Spleen (tissue), 11 donors: Measurements from ENCODE around the gene PKP2. TPM values are rescaled to one million over a fixed set of nuclear protein-coding genes. Genes with fewer than 3 reads are reported as not detected.

ENCODE experiments used
- DNase-seq: peaks from one replicate; pipeline ENCODE4 v3.0.0-alpha.2; 2020
- H3K27ac ChIP-seq, 8 donors: fragments of 200-600 bp; sonication (generic) in 7 of 8; 1 replicate in 4 of 8; 2 replicates in 4 of 8; pipeline versions ENCODE4 v1.5.0 to v1.8.0; 2016 to 2021; ENCODE audit warnings: inconsistent platforms in 4 of 8, mild to moderate bottlenecking in 4 of 8, moderate library complexity in 1 of 8
- H3K27me3 ChIP-seq, 7 donors: fragments of 200-600 bp; sonication (generic) in 6 of 7; replicated peaks in 1 of 7; 1 replicate in 4 of 7; 2 replicates in 3 of 7; pipeline versions ENCODE4 v1.5.0 to v1.8.0; 2016 to 2021; ENCODE audit warnings: inconsistent platforms in 3 of 7, mild to moderate bottlenecking in 1 of 7
- H3K36me3 ChIP-seq, 6 donors: fragments of 200-600 bp; sonication (generic) in 5 of 6; 1 replicate in 4 of 6; 2 replicates in 2 of 6; pipeline versions ENCODE4 v1.5.0 to v1.8.0; 2016 to 2021; ENCODE audit warnings: inconsistent platforms in 2 of 6
- H3K4me1 ChIP-seq, 6 donors: fragments of 200-600 bp; sonication (generic) in 5 of 6; 1 replicate in 3 of 6; 2 replicates in 3 of 6; pipeline versions ENCODE4 v1.5.0 to v1.8.0; 2016 to 2021; ENCODE audit warnings: inconsistent platforms in 3 of 6
- H3K4me3 ChIP-seq, 8 donors: fragments of 200-600 bp; sonication (generic) in 7 of 8; 1 replicate in 4 of 8; 2 replicates in 4 of 8; pipeline versions ENCODE4 v1.5.0 to v1.8.0; 2016 to 2021; ENCODE audit warnings: inconsistent platforms in 4 of 8, mild to moderate bottlenecking in 4 of 8, moderate library complexity in 2 of 8
- H3K9me3 ChIP-seq, 8 donors: fragments of 200-600 bp; sonication (generic) in 7 of 8; 1 replicate in 4 of 8; 2 replicates in 4 of 8; pipeline versions ENCODE4 v1.5.0 to v1.8.0; 2016 to 2021; ENCODE audit warnings: inconsistent platforms in 4 of 8
- POLR2A ChIP-seq, 3 donors: fragments of 450-650 bp; IDR thresholded peaks; one replicate each; pipeline ENCODE4 v1.5.1; 2017; ENCODE audit warnings: antibody characterized with exemption in 3 of 3, mild to moderate bottlenecking in 1 of 3
- POLR2AphosphoS5 ChIP-seq, 3 donors: sonication (generic); formaldehyde crosslinking; IDR thresholded peaks; one replicate each; pipeline ENCODE4 v1.5.1; 2017; ENCODE audit warnings: antibody characterized with exemption in 3 of 3
- WGBS, 5 donors: extraction: QIAGEN DNeasy Blood & Tissue Kit in 3 of 5; methylation state at CpG; one replicate each; pipeline versions ENCODE4 v1.1.5 to v1.1.7; 2013 to 2018; 5-methylcytosine and 5-hydroxymethylcytosine counted together
- intact Hi-C: fragments of 100-400 bp; cut with DNase I; formaldehyde crosslinking; loops from one replicate; pipeline ENCODE4 v1.15.0; 2023; ENCODE audit warnings: low total_unique reads
- polyA plus RNA-seq, 3 donors: library from polyadenylated mRNA; stranded (reverse); fragments of 200-250 nt; gene quantifications; one replicate each; pipeline ENCODE4 v1.2.1, GENCODE V29; 2013
- total RNA-seq, 7 donors: library from RNA; depleted of rRNA in 3 of 7; stranded (reverse); fragments of >200 nt in 3 of 7; fragmentation: NEBNext Ultra II Directional in 4 of 7; extraction: Animal tissue kit (Norgen Biotek cat#: 25700) in 4 of 7; gene quantifications; one replicate each; pipeline versions ENCODE4 v1.1.0 to v1.2.1, GENCODE V29; 2016 to 2021
- TF ChIP-seq, protein P1 (sequence below), 11 experiments: fragments of 200-600 bp in 7 of 11; fragments of 450-650 bp in 4 of 11; sonication (generic) in 4 of 11; IDR thresholded peaks in 8 of 11; conservative IDR thresholded peaks in 3 of 11; 1 replicate in 7 of 11; 2 replicates in 4 of 11; pipeline versions ENCODE4 v1.4.0 to v1.8.0; 2016 to 2021; ENCODE audit warnings: antibody characterized with exemption in 11 of 11, inconsistent platforms in 4 of 11, mild to moderate bottlenecking in 1 of 11
- donor health status: healthy with polysubstance abuse.
- donor health status: DM: no; HTN: no; CAD: no; lungs with moderate emphysema.
- donor health status: DM: no; HTN: no; CAD: no.
- donor health status: Bipolar disorder and iron deficiency.
- donor health status: healthy.
- donor health status: DM: no; HTN: no; CAD: no.
- donor health status: DM: yes; HTN: yes; CAD: no.

Gene PKP2
- total and polyA plus RNA-seq, 10 donors, result 1.5 to 10.8 (median 3.3) TPM

DNA sequence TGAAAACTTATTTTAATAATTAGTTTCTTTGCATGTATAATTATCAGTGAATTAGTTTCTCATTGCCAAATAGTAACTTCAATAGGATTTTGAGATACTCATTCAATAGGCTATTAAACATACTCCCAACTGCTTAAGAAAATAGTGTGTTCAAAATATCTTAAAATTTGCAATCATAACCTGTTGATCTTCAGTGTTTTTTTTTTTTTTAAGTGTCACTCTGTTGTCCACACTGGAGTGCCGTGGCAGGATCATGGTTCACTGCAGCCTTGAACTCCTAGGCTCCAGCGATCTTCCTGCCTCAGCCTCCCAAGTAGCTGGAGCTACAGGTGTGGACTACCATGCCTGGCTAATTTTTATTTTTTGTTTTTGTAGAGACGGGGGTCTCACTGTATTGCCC is 139.4 kb downstream of the PKP2 start:
- 82 to 86% (median 84%) methylated on average over 3 of the region's 3 CpGs for WGBS, 5 donors
- Histone ChIP-seq H3K9me3 (no peaks in the 10 kb centered on the region), H3K4me1 (peaks cover 9 to 42% (median 33%) of the 10 kb centered on the region in 6 donors), H3K4me3 (no peak overlapping the region), H3K36me3 (peaks cover 4 to 20% (median 12%) of the 10 kb centered on the region in 6 donors), H3K27ac (no peak overlapping the region), H3K27me3 (no peaks in the 10 kb centered on the region)
- TF ChIP-seq, protein P1, sequence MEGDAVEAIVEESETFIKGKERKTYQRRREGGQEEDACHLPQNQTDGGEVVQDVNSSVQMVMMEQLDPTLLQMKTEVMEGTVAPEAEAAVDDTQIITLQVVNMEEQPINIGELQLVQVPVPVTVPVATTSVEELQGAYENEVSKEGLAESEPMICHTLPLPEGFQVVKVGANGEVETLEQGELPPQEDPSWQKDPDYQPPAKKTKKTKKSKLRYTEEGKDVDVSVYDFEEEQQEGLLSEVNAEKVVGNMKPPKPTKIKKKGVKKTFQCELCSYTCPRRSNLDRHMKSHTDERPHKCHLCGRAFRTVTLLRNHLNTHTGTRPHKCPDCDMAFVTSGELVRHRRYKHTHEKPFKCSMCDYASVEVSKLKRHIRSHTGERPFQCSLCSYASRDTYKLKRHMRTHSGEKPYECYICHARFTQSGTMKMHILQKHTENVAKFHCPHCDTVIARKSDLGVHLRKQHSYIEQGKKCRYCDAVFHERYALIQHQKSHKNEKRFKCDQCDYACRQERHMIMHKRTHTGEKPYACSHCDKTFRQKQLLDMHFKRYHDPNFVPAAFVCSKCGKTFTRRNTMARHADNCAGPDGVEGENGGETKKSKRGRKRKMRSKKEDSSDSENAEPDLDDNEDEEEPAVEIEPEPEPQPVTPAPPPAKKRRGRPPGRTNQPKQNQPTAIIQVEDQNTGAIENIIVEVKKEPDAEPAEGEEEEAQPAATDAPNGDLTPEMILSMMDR (IDR thresholded peaks at IDR 0.05 in 8 of 11, conservative IDR thresholded peaks at IDR 0.05 in 3 of 11), result no peak
- no peak for TF ChIP-seq POLR2A (IDR thresholded peaks at IDR 0.05)
- TF ChIP-seq POLR2AphosphoS5 (IDR thresholded peaks at IDR 0.05), result no peak
- intact Hi-C loops, result loop anchor here (5.0 to 10.0 kb wide), 2 partner anchors 1265 to 1458 kb away; partner anchors contain the start of gene ALG10
- DNase-seq, result no peak

- Histone ChIP-seq H3K27me3 (no peaks in the 10 kb centered on the region), H3K4me1 (peaks cover 9 to 36% (median 28%) of the 10 kb centered on the region in 6 donors), H3K4me3 (peak overlapping the region in 6 of 8 donors; percentile 75 to 99 (median 97)), H3K9me3 (no peaks in the 10 kb centered on the region), H3K27ac (peak overlapping the region in 6 of 8 donors; percentile 88 to 93 (median 91)), H3K36me3 (peaks cover 4 to 26% (median 17%) of the 10 kb centered on the region in 6 donors)
- peak; percentile 69 for DNase-seq
- no peak for TF ChIP-seq POLR2AphosphoS5 (IDR thresholded peaks at IDR 0.05)
- TF ChIP-seq POLR2A (IDR thresholded peaks at IDR 0.05), result no peak
- TF ChIP-seq, protein P1 (IDR thresholded peaks at IDR 0.05 in 8 of 11, conservative IDR thresholded peaks at IDR 0.05 in 3 of 11), result no peak
- 40 to 47% (median 45%) methylated on average over 8 of the region's 8 CpGs for WGBS, 5 donors
- intact Hi-C loops, result loop anchor here (5.0 to 10.0 kb wide), 2 partner anchors 1266 to 1458 kb away; partner anchors contain the start of gene ALG10
Observed at GRCh38 chr12:32756476-32757066, 140.0 kb downstream of the PKP2 start.

DNA sequence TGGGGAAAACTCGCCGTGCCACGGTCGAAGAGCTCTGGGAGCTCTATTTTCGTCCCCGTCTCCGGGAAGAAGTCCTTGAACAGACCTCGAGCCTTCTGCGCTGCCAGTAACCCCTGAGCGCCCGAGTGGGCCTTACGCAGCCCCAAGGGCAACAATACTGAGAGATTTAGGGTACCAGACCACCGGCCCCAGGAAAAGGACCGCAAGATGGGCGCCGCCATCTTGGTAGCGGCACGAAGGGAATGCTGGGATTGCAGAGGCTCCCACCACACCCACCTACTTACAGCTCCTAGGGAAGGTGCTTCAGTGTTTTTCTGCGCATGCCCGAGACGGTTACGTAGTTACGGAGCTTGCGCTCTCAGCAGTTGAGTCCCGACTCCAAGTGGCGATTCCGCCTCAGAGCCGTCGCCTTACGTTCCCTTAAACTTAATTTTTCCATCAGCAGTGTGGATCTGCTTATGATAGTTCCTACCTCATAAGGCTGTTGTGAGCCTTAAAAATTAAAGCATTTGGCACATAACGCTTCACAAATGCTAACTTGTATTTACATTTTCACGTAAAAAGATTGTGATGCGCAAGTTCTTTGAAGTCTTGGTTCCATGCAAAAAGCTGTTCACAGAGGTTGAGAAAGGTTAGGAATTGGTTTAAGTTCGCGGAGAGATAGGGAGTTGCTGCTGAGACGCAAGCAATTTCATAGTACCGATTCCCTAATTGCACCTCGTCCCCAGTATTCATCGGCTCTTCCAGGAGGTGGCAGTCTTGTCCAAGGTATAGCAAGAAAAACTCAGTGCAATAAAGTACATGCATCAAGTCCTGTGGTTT is 140.7 kb downstream of the PKP2 start, which contains the start of gene YARS2:
Gene YARS2 (minus strand): TSS at position 244 of the 822 bp plus-strand sequence. CDS start 23 bp downstream, at position 221.
- Histone ChIP-seq H3K27me3 (no peaks in the 10 kb centered on the region), H3K27ac (peak within 1 kb of the TSS; percentile 88 to 94 (median 91)), H3K36me3 (peaks cover 4 to 33% (median 24%) of the 10 kb centered on the region in 6 donors), H3K9me3 (no peaks in the 10 kb centered on the region), H3K4me3 (peak within 1 kb of the TSS; percentile 75 to 99 (median 96)), H3K4me1 (peaks cover 9 to 31% (median 24%) of the 10 kb centered on the region in 6 donors)
- TF ChIP-seq, protein P1 (IDR thresholded peaks at IDR 0.05 in 8 of 11, conservative IDR thresholded peaks at IDR 0.05 in 3 of 11), result peak; percentile 80 to 95 (median 88)
- TF ChIP-seq POLR2A (IDR thresholded peaks at IDR 0.05), result peak in 1 of 3 donors; percentile 52
- peak; percentile 72 to 90 (median 88) for TF ChIP-seq POLR2AphosphoS5 (IDR thresholded peaks at IDR 0.05)
- DNase-seq, result peak; percentile 95
- intact Hi-C loops, result loop anchor here (5.0 to 10.0 kb wide), 2 partner anchors 1266 to 1459 kb away; partner anchors contain the start of gene ALG10
- 0 to 1% (median 0%) methylated on average over 30 to 39 of the region's 39 CpGs for WGBS, 5 donors
